Left ventricle myocardium inferior (tissue), 1 donor: ENCODE data around the gene ZNF277. TPM values are rescaled to one million over a fixed set of nuclear protein-coding genes. Genes with fewer than 3 reads are reported as not detected.

Experiments used
- DNase-seq: peaks from one replicate; pipeline ENCODE4 v3.0.0-alpha.2; 2020
- H3K27ac ChIP-seq: fragments of 200-600 bp; replicated peaks from 2 replicates; pipeline ENCODE4 v1.8.0; 2021
- H3K27me3 ChIP-seq: fragments of 200-600 bp; 2 replicates; pipeline ENCODE4 v1.8.0; 2021; ENCODE audit warnings: low read depth
- H3K36me3 ChIP-seq: fragments of 200-600 bp; 2 replicates; pipeline ENCODE4 v1.8.0; 2021
- H3K4me1 ChIP-seq: fragments of 200-600 bp; 2 replicates; pipeline ENCODE4 v1.8.0; 2021
- H3K4me3 ChIP-seq: fragments of 200-600 bp; 2 replicates; pipeline ENCODE4 v1.8.0; 2021; ENCODE audit warnings: mild to moderate bottlenecking, moderate library complexity
- H3K9me3 ChIP-seq: fragments of 200-600 bp; replicated peaks from 2 replicates; pipeline ENCODE4 v1.8.0; 2021
- intact Hi-C: fragments of 100-400 bp; cut with micrococcal nuclease; formaldehyde crosslinking; loops from one replicate; pipeline ENCODE4 v1.11.0; 2022
- total RNA-seq: library from RNA; stranded (reverse); fragmentation: NEBNext Ultra II Directional; extraction: Animal tissue kit (Norgen Biotek cat#: 25700); gene quantifications from one replicate; pipeline ENCODE4 v1.2.1, GENCODE V29; 2021
- TF ChIP-seq, protein P1 (sequence below): fragments of 200-600 bp; IDR thresholded peaks from 2 replicates; pipeline ENCODE4 v1.8.0; 2021; ENCODE audit warnings: antibody characterized with exemption, mild to moderate bottlenecking, borderline replicate concordance
- donor health status: DM: no; HTN: yes; CAD: no; lungs with severe emphysema.

Gene ZNF277
- total RNA-seq, 1 donor from 2014 or later: 14.6 TPM

DNA sequence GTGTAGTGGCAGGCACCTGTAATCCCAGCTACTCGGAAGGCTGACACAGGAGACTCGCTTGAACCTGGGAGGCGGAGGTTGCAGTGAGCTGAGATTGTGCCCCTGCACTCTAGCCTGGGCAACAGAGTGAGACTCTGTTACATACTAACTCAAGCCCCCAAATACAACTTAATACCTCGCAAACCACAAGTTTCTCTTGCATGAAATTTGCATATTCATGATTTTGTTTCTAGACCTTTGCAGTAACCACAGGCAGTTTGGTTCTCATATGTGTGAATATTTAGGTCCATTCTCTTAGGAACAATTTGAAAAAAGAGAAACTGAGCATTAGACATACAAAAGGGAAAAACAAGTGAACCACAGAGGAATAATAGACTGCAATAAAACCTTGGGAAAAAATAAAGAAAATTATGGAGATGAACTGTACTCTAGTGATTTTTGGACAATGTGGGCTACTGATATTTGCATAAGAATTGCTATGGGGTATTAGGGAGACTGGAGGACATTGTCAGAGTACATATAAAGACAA, 77.0 kb downstream of the ZNF277 start:
- Histone ChIP-seq H3K9me3 (no peaks in the 10 kb centered on the region), H3K4me1 (peaks cover 8% of the 10 kb centered on the region), H3K27ac (no peak overlapping the region), H3K27me3 (no peaks in the 10 kb centered on the region), H3K4me3 (no peak overlapping the region), H3K36me3 (peaks cover 10% of the 10 kb centered on the region)
- intact Hi-C loops: no loop called here
- no peak for DNase-seq
- TF ChIP-seq, protein P1, sequence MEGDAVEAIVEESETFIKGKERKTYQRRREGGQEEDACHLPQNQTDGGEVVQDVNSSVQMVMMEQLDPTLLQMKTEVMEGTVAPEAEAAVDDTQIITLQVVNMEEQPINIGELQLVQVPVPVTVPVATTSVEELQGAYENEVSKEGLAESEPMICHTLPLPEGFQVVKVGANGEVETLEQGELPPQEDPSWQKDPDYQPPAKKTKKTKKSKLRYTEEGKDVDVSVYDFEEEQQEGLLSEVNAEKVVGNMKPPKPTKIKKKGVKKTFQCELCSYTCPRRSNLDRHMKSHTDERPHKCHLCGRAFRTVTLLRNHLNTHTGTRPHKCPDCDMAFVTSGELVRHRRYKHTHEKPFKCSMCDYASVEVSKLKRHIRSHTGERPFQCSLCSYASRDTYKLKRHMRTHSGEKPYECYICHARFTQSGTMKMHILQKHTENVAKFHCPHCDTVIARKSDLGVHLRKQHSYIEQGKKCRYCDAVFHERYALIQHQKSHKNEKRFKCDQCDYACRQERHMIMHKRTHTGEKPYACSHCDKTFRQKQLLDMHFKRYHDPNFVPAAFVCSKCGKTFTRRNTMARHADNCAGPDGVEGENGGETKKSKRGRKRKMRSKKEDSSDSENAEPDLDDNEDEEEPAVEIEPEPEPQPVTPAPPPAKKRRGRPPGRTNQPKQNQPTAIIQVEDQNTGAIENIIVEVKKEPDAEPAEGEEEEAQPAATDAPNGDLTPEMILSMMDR: no peak

DNA sequence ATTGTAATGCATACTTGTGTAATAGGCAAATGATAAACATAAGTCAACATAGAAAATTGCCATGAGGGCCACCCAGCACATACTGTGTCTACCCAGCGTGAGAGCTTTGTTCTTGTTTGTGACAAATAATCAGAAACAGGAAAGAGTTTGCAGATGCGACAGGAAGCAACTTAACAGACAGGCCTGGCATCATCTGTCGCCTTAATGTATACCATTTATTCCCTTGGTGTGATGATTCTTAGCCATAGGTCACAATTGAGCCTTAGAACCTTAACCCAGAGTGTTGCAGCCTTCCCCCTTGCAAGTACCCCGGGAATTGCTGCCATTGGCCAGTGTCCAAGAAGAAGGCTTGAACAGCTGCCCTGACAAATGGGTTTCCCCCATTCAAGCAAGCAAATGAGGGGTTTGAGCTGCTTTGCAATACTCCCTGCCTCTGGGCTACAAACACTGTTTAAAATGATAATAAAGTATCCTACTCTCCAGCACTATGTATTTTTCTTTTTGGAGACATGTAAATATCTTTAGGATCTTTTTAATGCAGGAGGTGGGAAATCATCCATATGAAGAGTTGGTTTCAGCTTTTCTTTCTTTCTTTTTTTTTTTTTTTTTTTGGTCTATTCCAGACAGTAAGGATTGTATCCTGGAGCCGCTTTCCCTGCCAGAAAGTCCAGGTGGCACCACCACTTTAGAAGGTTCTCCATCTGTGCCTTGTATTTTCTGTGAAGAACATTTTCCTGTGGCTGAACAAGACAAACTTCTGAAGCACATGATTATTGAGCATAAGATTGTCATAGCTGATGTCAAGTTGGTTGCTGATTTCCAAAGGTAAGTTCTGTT, 80.0 kb downstream of the ZNF277 start:
- no peaks in the 10 kb centered on the region for H3K27me3 ChIP-seq
- intact Hi-C loops: no loop called here
- no peak overlapping the region for H3K27ac ChIP-seq
- TF ChIP-seq, protein P1: no peak
- no peak for DNase-seq
- H3K4me1 ChIP-seq: peaks cover 8% of the 10 kb centered on the region
- H3K4me3 ChIP-seq: no peak overlapping the region
- no peaks in the 10 kb centered on the region for H3K9me3 ChIP-seq
- peaks cover 24% of the 10 kb centered on the region for H3K36me3 ChIP-seq

DNA sequence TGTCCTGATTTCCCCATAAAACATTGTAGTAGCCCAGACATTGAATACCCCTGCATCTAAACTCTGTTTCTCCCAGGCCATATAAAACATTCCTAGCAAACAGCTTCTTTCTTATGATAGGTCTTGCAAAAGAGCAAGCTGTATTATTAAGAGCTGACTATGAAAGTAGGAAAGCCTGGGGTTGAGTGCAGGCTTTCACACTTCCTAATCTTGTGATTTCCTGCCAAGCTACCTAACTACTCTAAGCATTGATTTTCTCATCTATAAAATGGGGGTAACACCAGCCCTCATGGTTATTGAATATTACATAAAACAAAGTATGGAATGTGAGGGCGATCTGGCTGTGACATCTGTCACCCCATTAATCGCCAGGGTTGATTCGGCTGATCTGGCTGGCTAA, 81.8 kb downstream of the ZNF277 start:
- TF ChIP-seq, protein P1: no peak
- H3K4me1 ChIP-seq: peaks cover 8% of the 10 kb centered on the region
- intact Hi-C loops: no loop called here

DNA sequence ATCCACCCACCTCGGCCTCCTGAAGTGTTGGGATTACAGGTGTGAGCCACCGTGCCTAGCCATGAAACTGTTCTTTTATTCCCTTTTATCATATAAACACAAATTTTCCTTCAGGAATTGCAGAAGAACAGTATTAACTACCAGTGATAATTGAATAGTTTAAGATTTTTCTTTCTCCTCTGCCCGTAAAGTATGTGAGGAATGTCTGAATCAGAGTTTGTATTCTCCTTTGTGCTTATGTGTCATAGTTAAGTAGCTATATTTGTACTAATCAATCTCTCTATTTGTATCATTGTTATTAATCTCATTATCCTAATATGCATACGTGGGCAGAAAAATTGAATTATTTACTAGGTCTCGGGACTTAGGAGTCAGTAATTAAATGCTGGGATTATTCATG, 83.6 kb downstream of the ZNF277 start:
- DNase-seq: no peak
- Histone ChIP-seq H3K27me3 (no peaks in the 10 kb centered on the region), H3K9me3 (no peaks in the 10 kb centered on the region), H3K4me3 (no peak overlapping the region), H3K27ac (no peak overlapping the region), H3K36me3 (peaks cover 24% of the 10 kb centered on the region), H3K4me1 (peaks cover 8% of the 10 kb centered on the region)
- intact Hi-C loops: no loop called here
- TF ChIP-seq, protein P1: no peak

More for the DNA sequence above, 81.8 kb downstream of the ZNF277 start:
- no peaks in the 10 kb centered on the region for H3K27me3 ChIP-seq
- no peak overlapping the region for H3K4me3 ChIP-seq
- no peak for DNase-seq
- H3K36me3 ChIP-seq: peaks cover 24% of the 10 kb centered on the region
- no peaks in the 10 kb centered on the region for H3K9me3 ChIP-seq
- no peak overlapping the region for H3K27ac ChIP-seq

DNA sequence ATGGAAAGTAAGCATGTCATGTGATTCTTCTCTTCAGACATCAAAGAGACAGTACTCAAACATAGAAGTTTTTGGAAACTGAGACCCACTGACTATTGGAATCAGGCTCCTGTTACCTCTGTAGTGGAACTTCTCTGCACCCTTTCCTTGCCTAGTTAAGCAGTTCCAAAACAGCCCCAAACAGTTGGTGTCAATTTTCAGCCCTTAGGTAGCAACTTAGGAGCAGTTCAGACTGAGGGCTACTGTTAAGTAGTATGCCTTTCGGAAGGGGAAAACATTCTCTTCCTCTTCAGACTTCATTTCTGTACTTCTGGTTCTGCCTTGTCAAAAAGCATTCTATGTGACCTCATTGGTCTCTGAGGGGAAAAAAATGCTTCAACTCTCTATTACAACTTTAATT, 85.7 kb downstream of the ZNF277 start:
- H3K27me3 ChIP-seq: no peaks in the 10 kb centered on the region
- no peak overlapping the region for H3K4me3 ChIP-seq
- H3K27ac ChIP-seq: no peak overlapping the region
- TF ChIP-seq, protein P1: no peak
- H3K4me1 ChIP-seq: no peaks in the 10 kb centered on the region
- DNase-seq: no peak
- peaks cover 26% of the 10 kb centered on the region for H3K36me3 ChIP-seq
- intact Hi-C loops: no loop called here
- H3K9me3 ChIP-seq: no peaks in the 10 kb centered on the region
